Activated CD8-positive, alpha-beta memory T cell treated with anti-CD3 and anti-CD28 coated beads for 1 hour (primary cell): ENCODE data around the gene TNNI2.
"Not testable (repeated sequence)": the region's sequence is repeated elsewhere in the genome, so short reads cannot be mapped to it uniquely, and the experiment has no call there.

ENCODE experiments used
- DNase-seq, 2 donors: peaks; one replicate each; pipeline ENCODE4 v3.0.0-alpha.2; 2020; ENCODE audit warnings: low read depth in 1 of 2; ENCODE audit errors: extremely low read depth in 1 of 2

Gene TNNI2

GRCh38 chr11:1870721-1871466 is 32.1 kb downstream of the TNNI2 start:
- DNase-seq, result peak in 1 of 2 donors; percentile 25

GRCh38 chr11:1871531-1871930 is 32.8 kb downstream of the TNNI2 start:
- no peak for DNase-seq

- no peak for DNase-seq
Measured at GRCh38 chr11:1872267-1872985, 33.6 kb downstream of the TNNI2 start.

- no peak for DNase-seq
Measured at GRCh38 chr11:1873048-1873812, 34.4 kb downstream of the TNNI2 start.

GRCh38 chr11:1873813-1874150 is 35.0 kb downstream of the TNNI2 start:
- not testable (repeated sequence) for DNase-seq

- DNase-seq, result not testable (repeated sequence)
Measured at GRCh38 chr11:1874441-1875092, 35.8 kb downstream of the TNNI2 start.

- DNase-seq, result no peak
Measured at GRCh38 chr11:1875093-1875850, 36.5 kb downstream of the TNNI2 start.

GRCh38 chr11:1875851-1876301 is 37.1 kb downstream of the TNNI2 start:
- DNase-seq, result not testable (repeated sequence)

GRCh38 chr11:1876361-1877063 is 37.7 kb downstream of the TNNI2 start:
- no peak for DNase-seq

GRCh38 chr11:1877211-1878136 is 38.7 kb downstream of the TNNI2 start:
- DNase-seq, result no peak

- no peak for DNase-seq
Measured at GRCh38 chr11:1878137-1879031, 39.6 kb downstream of the TNNI2 start.

GRCh38 chr11:1879342-1879940 is 40.7 kb downstream of the TNNI2 start:
- no peak for DNase-seq

GRCh38 chr11:1879941-1880720 is 41.4 kb downstream of the TNNI2 start:
- DNase-seq, result no peak

GRCh38 chr11:1880746-1881441 is 42.1 kb downstream of the TNNI2 start:
- no peak for DNase-seq

GRCh38 chr11:1881442-1882264 is 42.9 kb downstream of the TNNI2 start:
- no peak for DNase-seq
